NT2/D1 (cell line): ENCODE results near the gene ZNF792.

Experiments
- YY1 ChIP-seq: IDR thresholded peaks from 2 replicates; pipeline ENCODE4 v1.6.1; 2011; ENCODE audit not compliant: insufficient read length, insufficient read depth
- ZNF274 ChIP-seq: IDR thresholded peaks from 2 replicates; pipeline ENCODE4 v1.6.1; 2011; ENCODE audit warnings: mild to moderate bottlenecking, low read depth, low read length

DNA sequence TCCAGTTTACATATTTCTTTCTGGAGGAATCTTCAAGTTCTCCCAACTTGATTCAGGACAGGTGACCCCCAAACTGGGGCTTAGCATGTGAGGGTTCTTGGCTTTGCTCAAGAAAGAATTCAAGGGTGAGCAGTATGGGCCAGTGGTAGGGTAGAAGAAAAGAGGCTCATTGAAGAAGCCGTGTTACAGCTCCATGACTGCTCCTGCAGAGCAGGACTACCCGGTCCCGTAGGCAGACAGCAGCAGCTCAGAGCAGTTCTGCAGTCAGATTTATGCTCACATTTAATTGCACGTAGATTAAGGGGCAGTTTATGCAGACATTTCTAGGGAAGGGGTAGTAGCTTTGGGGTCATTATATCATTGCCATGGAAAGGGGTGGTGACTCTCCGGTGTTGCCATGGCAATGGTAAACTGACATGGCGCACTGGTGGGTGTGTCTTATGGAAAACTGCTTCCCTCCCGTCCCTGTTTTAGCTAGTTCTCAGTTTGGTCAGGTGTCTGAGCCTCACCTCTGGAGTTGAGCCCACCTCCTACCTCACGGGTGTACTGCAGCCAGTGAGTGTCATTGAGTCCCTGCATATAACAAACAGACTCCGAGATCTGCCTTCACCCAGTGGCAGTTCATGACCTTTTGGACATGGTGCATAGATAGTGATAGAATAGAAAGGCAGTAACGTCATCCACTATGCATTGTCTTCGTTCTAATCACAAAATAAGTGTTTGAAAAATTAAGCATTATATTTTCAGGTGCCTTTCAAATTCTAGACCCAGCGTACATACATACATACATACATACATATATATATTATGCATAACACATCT lies 16.0 kb upstream of the ZNF792 start:
- TF ChIP-seq YY1 (no peak), ZNF274 (no peak)
